HG03460 (cell line): ENCODE measurements around the gene PCDHA1.

Experiments used
- ATAC-seq: cut with Tn5 transposase; IDR thresholded peaks from one replicate; pipeline ENCODE4 v1.9.1; 2021; ENCODE audit not compliant: unreplicated experiment

PCDHA1 gene

DNA sequence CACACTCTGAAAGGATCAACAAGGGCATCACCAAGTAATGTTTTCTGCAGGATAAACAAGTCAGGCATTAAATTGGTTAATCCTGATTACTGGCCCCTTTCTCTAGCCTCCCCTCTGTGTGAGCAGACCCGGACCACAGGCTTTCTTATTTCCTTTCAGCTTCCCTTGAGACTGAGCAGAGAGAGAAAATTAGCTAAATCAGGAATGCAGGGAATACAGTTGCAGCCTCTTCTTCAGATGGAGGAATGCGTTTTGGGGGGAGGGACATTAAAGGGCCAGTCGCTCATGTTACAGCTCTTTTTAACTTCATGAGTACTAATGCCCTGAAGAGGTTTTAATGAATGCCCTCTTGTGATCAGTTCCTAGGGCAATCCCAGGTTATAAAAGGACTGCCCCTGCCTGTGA is 200.2 kb downstream of the PCDHA1 start:
- ATAC-seq = no peak

DNA sequence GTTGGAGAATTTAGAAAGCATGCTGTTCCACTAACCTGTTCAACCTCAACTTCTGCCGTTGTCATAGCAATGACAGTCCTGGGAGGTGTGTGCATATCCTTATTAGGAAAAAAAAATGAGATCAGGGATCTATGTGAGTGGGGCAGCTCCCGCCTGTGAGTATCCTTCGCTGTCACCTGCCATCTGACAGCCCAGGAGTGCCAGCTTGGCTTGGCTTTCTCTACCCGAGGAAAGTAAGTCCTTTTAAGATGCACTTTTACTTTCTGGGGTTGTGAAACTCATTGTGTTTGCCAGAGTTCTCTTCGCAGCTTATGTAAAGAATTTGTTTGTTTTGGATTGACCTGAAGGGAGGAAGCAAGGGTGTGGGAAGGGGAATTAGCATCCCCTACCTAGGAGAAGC is 202.2 kb downstream of the PCDHA1 start:
- no peak for ATAC-seq

DNA sequence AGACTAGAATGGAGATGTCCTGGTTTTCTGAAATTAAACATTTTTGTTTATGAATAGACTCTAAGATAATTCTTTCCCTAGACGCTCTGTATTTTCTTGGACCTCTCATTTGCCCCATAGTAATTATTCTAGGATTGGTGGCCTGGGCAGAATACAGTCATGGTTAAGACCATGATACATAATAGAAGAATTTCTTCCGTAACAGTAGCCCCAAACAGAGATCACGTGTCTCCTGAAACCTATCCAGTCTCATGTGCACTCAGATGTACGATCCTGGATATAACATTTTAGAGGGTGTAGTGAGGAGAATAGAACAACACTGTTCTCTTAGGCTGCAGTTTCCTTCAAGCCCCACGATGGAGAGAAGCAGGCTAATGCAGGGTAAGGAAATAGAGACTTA is 202.7 kb downstream of the PCDHA1 start:
- no peak for ATAC-seq

GRCh38 chr5:140989254-140990020 is 203.5 kb downstream of the PCDHA1 start:
- ATAC-seq = no peak

GRCh38 chr5:140992828-140993227 is 206.9 kb downstream of the PCDHA1 start:
- ATAC-seq = no peak

GRCh38 chr5:140996060-140996459 is 210.1 kb downstream of the PCDHA1 start:
- no peak for ATAC-seq

DNA sequence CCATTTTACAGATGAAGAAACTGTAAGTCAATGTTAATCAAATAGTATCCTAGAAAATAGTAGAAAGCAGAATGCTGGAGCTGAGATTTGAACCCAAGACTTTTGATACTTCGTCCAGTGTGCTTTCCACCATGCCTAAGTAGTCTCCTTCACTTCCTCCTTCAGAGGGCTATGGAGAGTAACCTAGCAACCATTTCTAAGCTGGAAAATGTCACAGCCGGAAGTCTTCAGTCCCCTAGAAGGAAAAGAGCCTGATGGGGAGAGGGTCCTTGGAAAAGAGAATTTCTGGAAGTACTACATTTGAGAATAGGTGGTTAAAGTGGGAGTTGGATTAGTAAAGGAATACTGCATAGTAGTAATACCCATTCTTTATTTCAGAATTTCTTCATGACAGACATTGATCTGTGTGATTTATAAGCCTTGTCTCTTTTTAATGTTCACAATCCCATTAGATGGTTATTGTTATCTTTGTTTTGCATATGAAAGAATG is 213.0 kb downstream of the PCDHA1 start:
- ATAC-seq = no peak

DNA sequence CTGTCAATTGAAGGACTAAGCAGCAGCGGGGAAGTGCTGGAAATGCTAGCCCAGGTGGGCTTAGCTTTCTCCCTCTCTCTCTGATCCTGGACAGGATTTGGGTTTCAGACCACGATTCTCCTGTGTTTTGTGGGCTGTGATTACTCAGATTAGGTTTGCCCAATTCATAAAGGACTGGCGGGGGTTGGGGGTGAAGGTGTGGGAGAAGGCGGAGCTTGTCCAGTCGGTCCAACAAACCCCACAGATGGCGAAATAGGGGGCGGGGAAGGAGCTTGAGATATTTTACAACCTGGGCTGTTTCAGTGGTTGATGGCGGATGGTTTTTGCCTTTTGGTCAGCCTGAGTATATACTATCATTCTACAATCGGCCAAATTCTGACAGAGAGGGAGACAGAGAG is 215.5 kb downstream of the PCDHA1 start:
- no peak for ATAC-seq

DNA sequence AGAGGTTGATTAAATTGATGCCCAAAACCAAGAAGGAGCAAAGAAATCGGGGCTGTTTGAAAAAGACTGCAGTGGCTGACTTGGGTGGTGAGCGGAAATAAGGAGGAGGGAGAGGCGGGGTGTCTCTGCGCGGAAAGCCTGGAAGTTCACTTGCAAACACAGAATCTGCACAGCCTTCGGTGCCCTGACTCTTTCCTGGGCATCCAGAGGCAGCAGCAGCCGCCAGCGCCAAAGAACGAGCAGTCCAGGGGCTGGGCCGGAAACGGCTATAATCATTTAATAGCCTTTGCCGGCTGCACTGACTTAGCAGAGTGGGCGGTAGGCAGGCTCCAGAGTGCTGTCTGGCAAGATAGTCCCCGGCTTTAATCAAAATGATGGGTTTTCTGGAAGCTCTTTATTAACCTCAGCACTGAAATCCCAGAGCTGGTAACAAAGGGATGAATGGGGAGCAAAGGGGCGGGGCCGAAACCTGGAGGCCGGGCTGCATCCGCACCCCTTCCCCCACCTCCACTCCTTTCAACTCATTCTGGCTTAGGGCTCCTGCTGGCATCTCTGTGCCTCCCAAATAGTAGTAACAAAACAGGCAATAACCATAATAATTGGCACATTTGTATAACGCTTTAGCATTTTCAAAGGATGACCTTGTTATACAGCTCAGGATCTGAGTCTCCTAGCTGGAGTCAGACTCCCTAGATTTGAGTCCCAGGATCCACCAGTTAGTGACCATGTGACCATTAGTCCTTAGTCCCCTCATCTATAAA is 216.1 kb downstream of the PCDHA1 start:
- ATAC-seq = no peak

- no peak for ATAC-seq
Observed at GRCh38 chr5:141002605-141002965, 216.6 kb downstream of the PCDHA1 start.

DNA sequence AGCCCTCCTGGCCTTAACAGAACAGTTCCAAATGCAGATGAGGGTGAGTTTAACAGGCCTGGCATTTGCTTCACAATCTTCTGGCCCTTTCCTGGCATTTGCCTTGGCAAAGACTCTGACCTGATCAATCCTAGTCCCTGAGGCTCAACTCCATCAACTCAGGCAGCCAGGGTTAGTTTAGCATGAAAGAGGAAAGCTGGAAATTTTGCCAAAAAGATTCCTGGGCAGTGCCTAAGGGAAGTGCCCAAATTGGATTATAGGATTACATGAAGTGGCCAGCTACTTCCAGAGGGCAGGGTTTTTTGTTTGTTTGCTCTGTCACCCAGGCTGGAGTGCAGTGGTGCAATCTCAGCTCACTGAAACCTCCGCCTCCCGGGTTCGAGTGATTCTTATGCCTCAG is 217.1 kb downstream of the PCDHA1 start:
- no peak for ATAC-seq

GRCh38 chr5:141003791-141004611 is 218.1 kb downstream of the PCDHA1 start:
- ATAC-seq = no peak

DNA sequence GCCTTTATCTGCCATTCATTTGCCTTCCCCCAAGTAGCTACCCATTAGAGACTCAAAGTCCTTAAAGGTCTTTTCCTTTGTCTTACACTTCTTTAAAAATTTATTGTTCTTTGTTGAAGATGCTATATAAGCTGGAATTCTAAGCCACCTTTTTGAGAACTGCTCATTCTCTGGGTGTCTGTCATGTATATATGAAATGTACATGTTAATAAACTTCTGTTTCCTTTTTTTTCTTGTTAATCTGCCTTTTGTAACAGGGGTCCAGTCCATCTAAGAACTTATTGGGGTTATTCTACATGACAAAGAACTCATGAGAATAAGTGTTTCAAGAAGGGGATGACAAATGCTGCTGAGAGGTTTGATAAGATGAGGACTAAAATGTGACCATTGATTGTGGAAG is 221.9 kb downstream of the PCDHA1 start:
- ATAC-seq = no peak

- ATAC-seq = no peak
Observed at GRCh38 chr5:141010047-141010793, 224.3 kb downstream of the PCDHA1 start.

- ATAC-seq = no peak
Observed at GRCh38 chr5:141017943-141018342, 232.0 kb downstream of the PCDHA1 start.

DNA sequence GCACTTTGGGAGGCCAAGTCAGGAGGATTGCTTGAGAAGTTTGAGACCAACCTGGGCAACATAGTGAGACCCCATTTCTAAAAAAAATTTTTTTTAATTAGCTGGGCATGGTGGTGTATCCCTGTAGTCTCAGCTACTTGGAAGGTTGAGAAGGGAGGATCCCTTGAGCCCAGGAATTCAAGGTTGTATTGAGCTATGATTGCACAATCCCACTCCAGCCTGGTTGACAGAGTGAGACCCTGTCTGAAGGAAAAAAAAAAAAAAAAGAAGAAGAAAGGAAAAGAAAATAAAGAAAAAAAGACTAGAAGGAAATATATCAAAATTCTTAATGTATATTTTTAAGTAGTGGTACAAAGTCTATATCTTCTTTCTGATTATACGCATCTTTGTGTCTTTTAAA is 236.4 kb downstream of the PCDHA1 start:
- no peak for ATAC-seq

- ATAC-seq = no peak
Observed at GRCh38 chr5:141031006-141031405, 245.1 kb downstream of the PCDHA1 start.

DNA sequence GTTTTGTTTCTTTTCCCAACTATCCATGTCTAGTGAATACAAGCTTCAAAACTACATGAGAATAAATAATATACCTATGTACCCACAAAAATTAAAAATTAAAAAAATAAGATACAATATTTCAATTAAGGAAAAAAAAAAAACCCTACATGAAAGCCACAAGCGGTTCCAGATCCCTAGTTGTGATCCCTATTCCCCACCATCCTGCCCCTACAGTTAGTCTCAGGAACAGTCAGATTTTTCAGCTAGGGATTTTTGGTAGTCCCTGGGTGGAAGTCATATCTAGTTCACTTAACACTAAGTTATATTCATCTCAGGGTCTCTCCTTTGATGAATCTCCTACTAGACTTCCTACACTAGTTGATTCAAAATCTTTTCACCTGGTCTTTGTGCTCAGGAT is 246.7 kb downstream of the PCDHA1 start:
- no peak for ATAC-seq

DNA sequence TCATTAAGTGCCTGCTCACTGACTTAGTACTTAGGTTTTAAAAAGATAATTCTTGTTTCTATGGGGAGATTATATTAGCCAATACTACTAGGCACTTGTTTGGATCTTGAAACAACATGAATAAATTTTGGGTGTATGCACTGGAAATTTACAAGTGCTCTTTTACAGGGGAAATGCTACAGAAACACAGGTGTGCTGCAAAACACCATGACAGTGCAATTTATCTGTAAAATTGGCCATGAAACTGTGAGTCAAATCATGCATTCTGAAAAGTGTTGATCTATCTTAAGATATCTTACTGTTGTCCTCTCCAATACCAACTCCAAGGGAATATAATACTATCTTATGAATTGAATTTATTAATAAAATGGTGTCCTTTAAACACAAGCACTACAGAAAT is 253.1 kb downstream of the PCDHA1 start:
- no peak for ATAC-seq

DNA sequence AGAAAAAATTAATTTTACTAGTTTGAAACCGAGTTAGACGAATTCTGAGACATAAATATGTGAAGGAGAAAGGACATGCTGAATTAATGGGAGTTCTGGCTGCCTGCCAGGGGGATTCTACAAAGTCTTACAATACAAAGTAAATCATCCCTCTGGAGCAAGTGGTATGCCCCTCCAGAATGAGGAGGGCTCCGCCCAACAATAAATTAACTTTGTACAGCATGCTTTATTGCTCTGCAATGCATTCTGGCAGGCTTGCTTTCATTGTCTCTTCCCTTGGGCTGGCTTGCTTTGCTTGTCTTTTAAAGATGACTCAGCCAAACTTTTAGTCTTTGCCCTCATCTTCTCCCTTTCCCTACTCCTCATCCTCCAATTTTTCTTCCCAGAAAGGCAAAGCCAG is 253.6 kb downstream of the PCDHA1 start:
- no peak for ATAC-seq
